GM23248 (cell line): ENCODE results near the gene SERPINH1.

Experiments
- EZH2 ChIP-seq: fragments of 200-600 bp; sonication (generic); IDR thresholded peaks from 2 replicates; pipeline ENCODE4 v1.6.1; 2018; ENCODE audit warnings: antibody characterized with exemption, mild to moderate bottlenecking; ENCODE audit not compliant: insufficient read depth, poor library complexity, severe bottlenecking
- EZH2phosphoT487 ChIP-seq: fragments of 200-600 bp; sonication (generic); IDR thresholded peaks from 2 replicates; pipeline ENCODE4 v1.6.1; 2018; ENCODE audit warnings: antibody characterized with exemption, moderate library complexity, mild to moderate bottlenecking, low read depth; ENCODE audit not compliant: insufficient read depth

GRCh38 chr11:75516140-75516539 lies 45.9 kb upstream of the SERPINH1 start:
- TF ChIP-seq EZH2 (no peak), EZH2phosphoT487 (no peak)
